ENCODE measurements around the gene ADGRG3.
"Not testable (repeated sequence)": the region's sequence is repeated elsewhere in the genome, so short reads cannot be mapped to it uniquely, and the experiment has no call there.

Gene ADGRG3

GRCh38 chr16:57724531-57724930, 56.4 kb downstream of the ADGRG3 start:
- no peak for DNase-seq

- no peak for DNase-seq
Observed at GRCh38 chr16:57725151-57725550, 57.0 kb downstream of the ADGRG3 start.

GRCh38 chr16:57725554-57725953, 57.4 kb downstream of the ADGRG3 start:
- DNase-seq, result no peak

GRCh38 chr16:57725976-57726375, 57.9 kb downstream of the ADGRG3 start:
- DNase-seq, result no peak

- no peak for DNase-seq
Observed at GRCh38 chr16:57726433-57726947, 58.4 kb downstream of the ADGRG3 start.

- no peak for DNase-seq
Observed at GRCh38 chr16:57727610-57728009, 59.5 kb downstream of the ADGRG3 start.

- DNase-seq, result no peak
Observed at GRCh38 chr16:57728336-57729181, 60.5 kb downstream of the ADGRG3 start.

- DNase-seq, result no peak
Observed at GRCh38 chr16:57729182-57729484, 61.0 kb downstream of the ADGRG3 start.

GRCh38 chr16:57729852-57730251, 61.7 kb downstream of the ADGRG3 start:
- DNase-seq, result not testable (repeated sequence)

- DNase-seq, result no peak
Observed at GRCh38 chr16:57730771-57731730, 62.9 kb downstream of the ADGRG3 start.

- no peak for DNase-seq
Observed at GRCh38 chr16:57732037-57732436, 63.9 kb downstream of the ADGRG3 start.

- DNase-seq, result no peak
Observed at GRCh38 chr16:57732714-57733113, 64.6 kb downstream of the ADGRG3 start.

- DNase-seq, result no peak
Observed at GRCh38 chr16:57734308-57734924, 66.3 kb downstream of the ADGRG3 start.

GRCh38 chr16:57734925-57735754, 67.0 kb downstream of the ADGRG3 start:
- DNase-seq, result peak; percentile 94

GRCh38 chr16:57735755-57736418, 67.8 kb downstream of the ADGRG3 start, which contains the start of gene KATNB1:
KATNB1 (plus strand) TSS chr16:57735770; CDS start chr16:57737244, 1,474 bp downstream.
- no peak for DNase-seq

- DNase-seq, result no peak
Observed at GRCh38 chr16:57736419-57737351, 68.6 kb downstream of the ADGRG3 start.

GRCh38 chr16:57738844-57739243, 70.7 kb downstream of the ADGRG3 start:
- DNase-seq, result no peak

Measured in activated CD4-positive, alpha-beta T cell treated with anti-CD3 and anti-CD28 coated beads for 1 hour (primary cell).